ENCODE data around the gene GEN1.

GEN1 gene

DNA sequence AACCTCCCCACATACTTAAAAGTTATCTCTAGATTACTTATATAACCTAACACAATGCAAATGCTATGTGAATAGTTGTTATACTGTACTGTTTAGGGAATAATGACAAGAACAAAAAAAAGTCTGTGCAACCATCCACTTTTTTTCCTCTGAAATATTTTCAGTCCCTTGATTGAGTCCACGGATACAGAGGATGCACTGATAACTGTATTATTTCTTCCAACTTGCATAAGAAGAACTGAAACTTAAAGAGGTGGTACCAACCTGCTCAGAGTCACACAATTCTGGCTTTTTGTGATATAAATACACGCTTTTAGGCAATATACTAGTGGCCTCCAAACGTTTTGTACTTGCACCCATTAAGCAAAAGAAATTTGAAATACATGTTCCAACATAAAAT lies 1.7 kb upstream of the GEN1 start:
- H3K9ac ChIP-seq (ENCODE audit: low read length), result peak overlapping the region; percentile 95
- peak overlapping the region; percentile 85 for H3K4me2 ChIP-seq (ENCODE audit: low read length)
- H3K4me1 ChIP-seq (ENCODE audit: insufficient read depth, low read length, severe bottlenecking), result peaks cover 49% of the 10 kb centered on the region
- peaks cover 78% of the 10 kb centered on the region for H3K79me2 ChIP-seq (ENCODE audit: insufficient read depth, low read length)
- no peak overlapping the region for H2AFZ ChIP-seq (ENCODE audit: low read length)
- peak overlapping the region; percentile 98 for H3K4me3 ChIP-seq (ENCODE audit: low read depth, low read length, poor library complexity, severe bottlenecking)
- H3K27ac ChIP-seq (ENCODE audit: low read depth, low read length, poor library complexity, severe bottlenecking), result peak overlapping the region; percentile 83
- H3K27me3 ChIP-seq (ENCODE audit: insufficient read depth, low read length), result no peaks in the 10 kb centered on the region
- H3F3A ChIP-seq (ENCODE audit: insufficient read depth, low read length), result no peaks in the 10 kb centered on the region
- no peaks in the 10 kb centered on the region for H3K9me2 ChIP-seq (ENCODE audit: low read depth, low read length)
- no peaks in the 10 kb centered on the region; the same call in 1 of the 2 replicates for H4K20me1 ChIP-seq (ENCODE audit: insufficient read depth, low read length)
- no peaks in the 10 kb centered on the region for H3K9me3 ChIP-seq (ENCODE audit: low read length)
- H3K36me3 ChIP-seq (ENCODE audit: insufficient read depth, low read length), result peaks cover 6% of the 10 kb centered on the region; the same call in 1 of the 2 replicates
- TF ChIP-seq CTCF (IDR thresholded peaks at IDR 0.05; ENCODE audit: low read length), result no peak
- TF ChIP-seq EZH2 (IDR thresholded peaks at IDR 0.05; ENCODE audit: borderline replicate concordance, low read length), result no peak

GRCh38 chr2:17752892-17753802 lies 791 bp upstream of the GEN1 start:
- no peak for TF ChIP-seq EZH2 (IDR thresholded peaks at IDR 0.05; ENCODE audit: borderline replicate concordance, low read length)
- no peak for TF ChIP-seq CTCF (IDR thresholded peaks at IDR 0.05; ENCODE audit: low read length)
- Histone ChIP-seq H3K4me2 (ENCODE audit: low read length) (peak overlapping the region; percentile 85), H3K4me3 (ENCODE audit: low read depth, low read length, poor library complexity, severe bottlenecking) (peak overlapping the region; percentile 98), H3K9ac (ENCODE audit: low read length) (peak overlapping the region; percentile 95), H3K9me2 (ENCODE audit: low read depth, low read length) (no peaks in the 10 kb centered on the region), H3K27me3 (ENCODE audit: insufficient read depth, low read length) (no peaks in the 10 kb centered on the region), H3K79me2 (ENCODE audit: insufficient read depth, low read length) (peaks cover 83% of the 10 kb centered on the region), H3K4me1 (ENCODE audit: insufficient read depth, low read length, severe bottlenecking) (peaks cover 54% of the 10 kb centered on the region), H2AFZ (ENCODE audit: low read length) (no peak overlapping the region), H3K36me3 (ENCODE audit: insufficient read depth, low read length) (peaks cover 7% of the 10 kb centered on the region; the same call in 1 of the 2 replicates), H3F3A (ENCODE audit: insufficient read depth, low read length) (no peaks in the 10 kb centered on the region), H3K9me3 (ENCODE audit: low read length) (no peaks in the 10 kb centered on the region), H4K20me1 (ENCODE audit: insufficient read depth, low read length) (no peaks in the 10 kb centered on the region; the same call in 1 of the 2 replicates), H3K27ac (ENCODE audit: low read depth, low read length, poor library complexity, severe bottlenecking) (peak overlapping the region; percentile 83)

DNA sequence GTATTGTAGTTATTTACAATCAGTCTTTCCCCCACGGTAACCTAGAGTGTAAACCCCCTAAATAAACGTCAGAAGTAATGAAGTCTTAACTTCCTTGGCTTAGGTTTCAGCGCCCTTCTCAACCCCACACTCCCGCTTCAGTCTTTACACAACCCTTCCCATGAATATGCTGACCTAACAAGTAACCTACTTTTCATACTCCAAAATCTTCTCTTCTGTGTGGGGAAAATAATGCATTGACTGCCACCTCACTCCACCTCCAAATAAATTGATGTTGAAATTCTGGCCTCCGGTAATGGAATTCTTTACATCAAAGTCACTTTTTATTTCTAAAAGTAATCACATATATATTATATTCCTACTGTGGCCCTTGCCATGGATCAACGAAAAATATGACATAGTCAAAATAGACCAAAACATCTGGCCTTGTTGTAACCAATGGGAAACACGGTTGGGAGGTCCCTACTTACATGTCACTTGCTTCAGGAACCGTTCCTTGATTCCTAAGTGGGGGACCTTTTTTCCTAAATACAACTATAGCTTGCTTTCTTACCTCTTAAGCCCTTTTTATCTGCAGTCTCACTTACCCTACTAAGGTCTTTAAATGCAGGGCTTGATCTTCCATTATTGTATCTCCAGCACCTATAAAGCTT lies 961 bp downstream of the GEN1 start:
- peaks cover 52% of the 10 kb centered on the region for H3K4me1 ChIP-seq (ENCODE audit: insufficient read depth, low read length, severe bottlenecking)
- H3K9me3 ChIP-seq (ENCODE audit: low read length), result no peaks in the 10 kb centered on the region
- H3K27me3 ChIP-seq (ENCODE audit: insufficient read depth, low read length), result no peaks in the 10 kb centered on the region
- H2AFZ ChIP-seq (ENCODE audit: low read length), result no peak overlapping the region
- no peaks in the 10 kb centered on the region for H3K9me2 ChIP-seq (ENCODE audit: low read depth, low read length)
- peaks cover 12% of the 10 kb centered on the region; the same call in 1 of the 2 replicates for H3K36me3 ChIP-seq (ENCODE audit: insufficient read depth, low read length)
- no peaks in the 10 kb centered on the region for H3F3A ChIP-seq (ENCODE audit: insufficient read depth, low read length)
- H3K27ac ChIP-seq (ENCODE audit: low read depth, low read length, poor library complexity, severe bottlenecking), result peak overlapping the region; percentile 83
- H4K20me1 ChIP-seq (ENCODE audit: insufficient read depth, low read length), result no peaks in the 10 kb centered on the region; the same call in 1 of the 2 replicates
- H3K9ac ChIP-seq (ENCODE audit: low read length), result peak overlapping the region; percentile 95
- peak overlapping the region; percentile 85 for H3K4me2 ChIP-seq (ENCODE audit: low read length)
- peaks cover 86% of the 10 kb centered on the region for H3K79me2 ChIP-seq (ENCODE audit: insufficient read depth, low read length)
- H3K4me3 ChIP-seq (ENCODE audit: low read depth, low read length, poor library complexity, severe bottlenecking), result peak overlapping the region; percentile 98
- TF ChIP-seq CTCF (IDR thresholded peaks at IDR 0.05; ENCODE audit: low read length), result no peak
- no peak for TF ChIP-seq EZH2 (IDR thresholded peaks at IDR 0.05; ENCODE audit: borderline replicate concordance, low read length)

Measured in OCI-LY1 (cell line).